Stimulated activated naive CD8-positive, alpha-beta T cell treated with anti-CD3 and anti-CD28 coated beads, Interleukin-15, amount 100 ng/mL, for 72 hours (primary cell): ENCODE measurements around the gene CCNY.
"Not testable (repeated sequence)": the region's sequence is repeated elsewhere in the genome, so short reads cannot be mapped to it uniquely, and the experiment has no call there.

ENCODE experiments used
- ATAC-seq: fragments of 150-1000 bp; cut with Tn5 transposase; 2 replicates; pipeline ENCODE4 v1.10.0; 2021; ENCODE audit warnings: mild to moderate bottlenecking, moderate library complexity
- DNase-seq, 2 donors: peaks; one replicate each; pipeline ENCODE4 v3.0.0; 2021 to 2022
- H3K27ac Mint-ChIP-seq, 2 donors: one replicate each; pipeline ENCODE4 v1.8.0; 2022; ENCODE audit warnings: mild to moderate bottlenecking in 2 of 2, mixed read lengths in 2 of 2, moderate library complexity in 2 of 2
- H3K27me3 Mint-ChIP-seq: one replicate; pipeline ENCODE4 v1.8.0; 2022; ENCODE audit warnings: mixed read lengths
- H3K4me1 Mint-ChIP-seq: one replicate; pipeline ENCODE4 v1.8.0; 2022; ENCODE audit warnings: mild to moderate bottlenecking, mixed read lengths
- H3K4me3 Mint-ChIP-seq, 2 donors: one replicate each; pipeline ENCODE4 v1.8.0; 2022; ENCODE audit warnings: mild to moderate bottlenecking in 2 of 2, mixed read lengths in 2 of 2, moderate library complexity in 1 of 2
- H3K9me3 Mint-ChIP-seq, 2 donors: one replicate each; pipeline ENCODE4 v1.8.0; 2022; ENCODE audit warnings: mixed read lengths in 2 of 2

The CCNY gene

DNA sequence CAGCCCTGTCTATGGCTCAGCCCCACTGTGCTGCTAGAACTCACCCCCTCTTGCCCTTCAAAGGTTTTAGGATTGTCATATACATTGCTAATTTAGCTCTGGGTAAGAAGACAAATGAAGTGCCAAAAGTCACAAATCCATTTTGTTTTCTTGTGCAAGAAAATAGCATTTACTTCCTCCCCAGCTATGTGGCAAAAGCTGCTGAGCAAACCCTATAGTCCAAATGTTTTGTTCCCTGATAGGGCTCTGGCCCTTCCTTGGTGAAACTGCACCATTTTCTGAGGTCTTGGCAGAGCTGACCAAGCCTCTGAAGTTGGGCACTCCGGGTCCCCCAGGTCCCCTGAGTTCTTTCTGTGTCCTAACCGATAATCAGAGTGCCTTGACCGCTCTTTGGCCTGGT, 184.7 kb downstream of the CCNY start:
- Mint-ChIP-seq H3K9me3 (no peaks in the 10 kb centered on the region), H3K27ac (no peak overlapping the region)
- no peak for ATAC-seq

DNA sequence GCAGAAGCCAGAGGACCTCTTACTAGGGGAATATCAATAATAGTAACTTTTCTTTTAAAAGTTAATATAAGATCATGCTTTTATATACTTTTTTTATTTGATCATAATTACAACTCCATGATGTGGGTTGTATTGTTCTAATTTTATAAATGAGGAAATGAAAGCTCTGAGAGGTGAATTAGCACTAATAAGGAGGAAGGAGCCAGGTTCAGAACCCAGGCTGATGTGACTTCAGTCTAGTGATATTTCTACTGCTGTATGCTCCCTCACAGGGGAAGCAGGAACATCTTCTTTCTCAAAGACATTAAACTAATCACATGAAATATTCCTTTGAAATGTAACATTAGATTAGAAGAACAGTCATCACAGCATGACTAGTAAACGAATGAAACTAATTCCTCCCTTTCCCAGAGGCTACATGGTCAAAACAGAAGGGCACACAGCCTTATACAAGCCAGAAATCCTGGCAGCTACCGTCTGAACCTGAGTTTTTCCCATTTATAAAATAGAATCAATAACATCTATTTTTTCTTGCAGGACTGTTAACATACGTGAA, 187.4 kb downstream of the CCNY start:
- no peaks in the 10 kb centered on the region for H3K4me1 Mint-ChIP-seq
- no peak for DNase-seq
- no peak overlapping the region for H3K27ac Mint-ChIP-seq
- no peak overlapping the region for H3K4me3 Mint-ChIP-seq
- no peak for ATAC-seq
- no peaks in the 10 kb centered on the region for H3K9me3 Mint-ChIP-seq
- H3K27me3 Mint-ChIP-seq = no peaks in the 10 kb centered on the region

More for the DNA sequence above, 184.7 kb downstream of the CCNY start:
- no peak overlapping the region for H3K4me3 Mint-ChIP-seq
- peaks cover 3% of the 10 kb centered on the region for H3K4me1 Mint-ChIP-seq
- no peaks in the 10 kb centered on the region for H3K27me3 Mint-ChIP-seq
- DNase-seq = no peak

DNA sequence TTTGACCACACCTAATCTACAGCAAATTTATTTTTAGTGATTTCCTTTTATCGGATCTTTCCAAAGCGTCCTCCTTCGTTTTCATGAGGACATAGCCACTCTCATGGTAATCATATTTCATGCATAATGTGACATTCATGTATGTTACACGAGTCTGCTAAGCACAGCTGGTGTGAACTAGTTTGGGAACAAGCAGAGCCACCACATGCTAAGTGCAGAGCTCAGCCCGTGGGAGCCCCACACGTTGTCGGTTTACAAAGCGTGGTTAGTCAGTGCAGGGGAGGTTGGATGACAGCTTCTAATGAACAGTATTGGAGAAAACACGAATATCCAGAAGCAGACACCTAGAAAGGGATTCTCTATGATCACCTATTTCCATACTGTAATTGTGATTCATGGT, 190.4 kb downstream of the CCNY start:
- H3K4me1 Mint-ChIP-seq = no peaks in the 10 kb centered on the region
- no peaks in the 10 kb centered on the region for H3K27me3 Mint-ChIP-seq
- DNase-seq (no peak), ATAC-seq (no peak)
- H3K4me3 Mint-ChIP-seq = no peak overlapping the region
- no peak overlapping the region for H3K27ac Mint-ChIP-seq
- H3K9me3 Mint-ChIP-seq = no peaks in the 10 kb centered on the region

DNA sequence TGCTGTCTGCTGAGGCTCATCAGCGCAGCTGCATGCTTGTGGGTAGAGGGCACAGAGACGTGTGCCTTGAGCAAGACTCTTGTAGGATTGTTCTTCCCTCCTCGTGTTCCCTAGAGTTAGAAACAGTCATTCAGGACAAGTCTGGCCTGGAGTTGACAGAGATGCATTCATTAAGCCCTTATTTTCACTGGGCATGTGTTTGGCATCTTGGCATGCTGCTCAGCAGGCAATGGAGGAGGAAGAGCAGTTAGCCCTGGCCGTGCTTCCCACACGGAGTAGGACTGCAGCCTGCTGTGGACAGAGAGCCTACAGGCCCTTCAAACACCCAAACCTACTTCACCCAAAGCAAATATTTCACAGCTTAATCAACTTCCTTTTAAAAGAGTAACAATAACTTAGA, 195.8 kb downstream of the CCNY start:
- Mint-ChIP-seq H3K27me3 (no peaks in the 10 kb centered on the region), H3K9me3 (peaks cover 25 to 29% of the 10 kb centered on the region in 2 donors), H3K4me1 (no peaks in the 10 kb centered on the region), H3K27ac (peak overlapping the region in 1 of 2 donors; percentile 20), H3K4me3 (no peak overlapping the region)
- no peak for ATAC-seq
- DNase-seq = no peak

DNA sequence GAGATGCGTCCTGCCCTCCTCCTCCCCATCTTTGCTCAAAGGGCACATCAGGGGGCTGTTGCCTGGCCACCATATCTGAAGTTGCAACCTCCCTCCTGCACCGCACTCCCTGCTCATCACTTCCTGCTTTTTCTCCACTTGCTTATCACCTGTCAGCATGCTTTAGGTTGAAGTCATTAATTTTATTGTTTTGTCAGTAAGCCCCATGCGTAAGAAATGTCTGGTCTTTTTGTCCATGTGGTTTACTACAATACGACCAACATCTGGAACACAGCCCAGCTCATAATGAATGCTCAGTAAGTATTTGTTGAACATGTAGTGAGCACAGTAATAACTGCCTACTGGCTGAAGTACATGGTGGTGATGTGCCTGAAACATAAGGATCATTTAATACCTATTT, 197.3 kb downstream of the CCNY start:
- Mint-ChIP-seq H3K4me3 (no peak overlapping the region), H3K27me3 (no peaks in the 10 kb centered on the region), H3K27ac (no peak overlapping the region), H3K4me1 (no peaks in the 10 kb centered on the region), H3K9me3 (peaks cover 36 to 40% of the 10 kb centered on the region in 2 donors)
- ATAC-seq = no peak
- no peak for DNase-seq

DNA sequence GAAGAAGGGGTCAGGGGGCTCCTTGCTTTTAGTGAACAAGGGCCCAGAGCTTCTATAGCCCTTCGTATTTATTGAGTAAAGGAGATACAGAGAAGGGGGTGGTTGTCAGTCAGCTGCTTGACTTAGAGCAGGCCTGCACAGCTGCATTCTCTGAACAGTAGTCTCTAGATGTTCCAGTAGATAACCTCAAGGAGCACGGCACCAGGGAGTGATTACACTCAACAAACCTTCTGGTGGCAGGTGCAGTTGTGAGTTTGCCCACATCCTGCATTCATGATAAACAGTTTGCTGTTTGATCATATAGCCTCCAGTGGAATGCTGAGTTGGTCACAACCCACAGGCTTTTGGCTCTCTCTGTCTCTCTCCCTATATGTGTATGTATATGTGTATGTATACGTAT, 198.8 kb downstream of the CCNY start:
- H3K27me3 Mint-ChIP-seq = no peaks in the 10 kb centered on the region
- DNase-seq (no peak), ATAC-seq (no peak)
- peaks cover 40% of the 10 kb centered on the region in 2 donors for H3K9me3 Mint-ChIP-seq
- no peak overlapping the region for H3K4me3 Mint-ChIP-seq
- H3K27ac Mint-ChIP-seq = no peak overlapping the region
- H3K4me1 Mint-ChIP-seq = peaks cover 4% of the 10 kb centered on the region

DNA sequence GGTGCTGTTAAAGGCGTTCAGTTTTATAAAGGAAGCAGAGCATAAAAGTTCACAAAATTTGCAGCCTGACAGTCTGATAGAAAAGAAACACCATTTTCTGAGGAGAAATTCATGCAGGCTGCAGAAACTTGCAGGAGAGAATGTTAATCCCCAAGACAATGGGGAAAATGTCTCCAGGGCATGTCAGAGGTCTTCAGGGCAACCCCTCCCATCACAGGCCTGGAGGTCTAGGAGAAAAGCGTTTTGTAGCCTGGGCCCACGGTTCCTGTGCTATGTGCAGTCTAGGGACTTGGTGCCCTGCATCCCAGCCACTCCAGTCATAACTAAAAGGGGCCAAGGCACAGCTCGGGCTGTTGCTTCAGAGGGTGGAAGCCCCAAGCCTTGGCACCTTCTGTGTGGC, 200.5 kb downstream of the CCNY start:
- Mint-ChIP-seq H3K4me3 (no peak overlapping the region), H3K4me1 (peaks cover 20% of the 10 kb centered on the region), H3K9me3 (peaks cover 44 to 52% of the 10 kb centered on the region in 2 donors), H3K27me3 (no peaks in the 10 kb centered on the region), H3K27ac (no peak overlapping the region)
- no peak for DNase-seq
- ATAC-seq = no peak

DNA sequence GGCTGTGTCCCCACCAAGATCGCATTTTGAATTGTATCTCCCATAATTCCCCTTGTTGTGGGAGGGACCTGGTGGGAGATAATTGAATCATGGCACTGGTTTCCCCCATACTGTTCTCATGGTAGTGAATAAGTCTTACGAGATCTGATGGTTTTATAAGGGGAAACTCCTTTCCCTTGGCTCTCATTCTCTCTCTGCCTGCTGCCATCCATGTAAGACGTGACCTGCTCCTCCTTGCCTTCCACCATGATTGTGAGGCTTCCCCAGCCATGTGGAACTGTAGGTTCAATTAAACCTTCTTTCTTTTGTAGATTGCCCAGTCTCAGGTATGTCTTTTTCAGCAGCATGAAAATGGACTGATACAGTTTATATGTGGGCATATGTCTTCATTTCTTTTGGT, 201.6 kb downstream of the CCNY start:
- H3K27me3 Mint-ChIP-seq, DNase-seq, H3K4me3 Mint-ChIP-seq, ATAC-seq, H3K27ac Mint-ChIP-seq: not testable (repeated sequence)
- peaks cover 29% of the 10 kb centered on the region for H3K4me1 Mint-ChIP-seq
- H3K9me3 Mint-ChIP-seq = peaks cover 50 to 56% of the 10 kb centered on the region in 2 donors

DNA sequence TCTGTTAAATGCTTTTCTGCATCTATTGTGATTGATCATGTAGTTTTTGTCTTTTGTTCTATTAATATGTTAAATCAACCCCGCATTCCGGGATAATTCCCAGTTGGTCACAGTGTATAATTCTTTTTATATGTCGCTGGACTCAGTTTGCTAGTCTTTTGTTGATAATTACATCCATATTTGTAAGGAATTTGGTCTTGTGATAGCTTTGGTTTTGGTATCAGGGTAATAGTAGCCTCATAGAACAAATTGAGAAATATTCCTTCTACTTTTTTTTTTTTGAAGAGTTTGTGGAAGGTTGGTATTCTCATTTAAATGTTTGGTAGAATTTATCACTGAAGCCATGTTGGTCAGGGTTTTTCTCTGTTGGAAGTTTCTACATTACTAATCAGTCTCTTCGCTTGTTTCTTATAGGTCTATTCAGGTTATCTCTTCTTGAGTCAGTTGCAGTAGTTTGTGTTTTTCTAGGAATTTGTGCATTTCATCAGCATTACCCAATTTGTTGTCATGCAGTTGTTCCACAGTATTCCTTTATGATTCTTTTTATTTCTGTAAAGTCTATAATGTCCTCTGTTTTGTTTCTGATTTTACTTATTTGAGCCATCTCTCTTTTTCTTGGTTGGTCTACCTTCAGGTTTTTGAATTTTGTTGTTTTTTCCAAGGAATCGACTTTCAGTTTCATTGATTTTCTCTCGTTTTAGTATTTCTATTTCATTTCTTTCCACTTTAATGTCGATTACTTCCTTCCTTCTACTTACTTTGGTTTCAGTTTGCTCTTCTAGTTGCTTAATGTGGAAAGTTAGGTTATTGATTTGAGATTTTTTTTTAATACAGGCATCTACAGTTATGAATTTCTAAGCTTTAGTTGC, 204.2 kb downstream of the CCNY start:
- no peak for ATAC-seq

DNA sequence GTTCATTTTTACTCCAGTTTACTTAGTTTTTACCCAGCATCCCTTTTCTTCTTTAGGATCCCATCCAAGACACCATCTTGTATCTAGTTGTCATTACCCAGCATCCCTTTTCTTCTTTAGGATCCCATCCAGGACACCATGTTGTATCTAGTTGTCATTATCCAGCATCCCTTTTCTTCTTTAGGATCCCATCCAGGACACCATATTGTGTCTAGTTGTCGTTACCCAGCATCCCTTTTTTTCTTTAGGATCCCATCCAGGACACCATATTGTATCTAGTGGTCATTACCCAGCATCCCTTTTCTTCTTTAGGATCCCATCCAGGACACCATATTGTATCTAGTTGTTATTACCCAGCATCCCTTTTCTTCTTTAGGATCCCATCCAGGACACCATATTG, 205.4 kb downstream of the CCNY start:
- peak overlapping the region in 1 of 2 donors; percentile 11 for H3K4me3 Mint-ChIP-seq
- H3K9me3 Mint-ChIP-seq = peaks cover 21 to 31% of the 10 kb centered on the region in 2 donors
- no peak for DNase-seq

More for the DNA sequence above, 204.2 kb downstream of the CCNY start:
- Mint-ChIP-seq H3K4me1 (peaks cover 29% of the 10 kb centered on the region), H3K4me3 (peak overlapping the region; percentile 56 to 60), H3K9me3 (peaks cover 31 to 39% of the 10 kb centered on the region in 2 donors), H3K27me3 (no peaks in the 10 kb centered on the region), H3K27ac (peak overlapping the region; percentile 55 to 73)
- DNase-seq = no peak

DNA sequence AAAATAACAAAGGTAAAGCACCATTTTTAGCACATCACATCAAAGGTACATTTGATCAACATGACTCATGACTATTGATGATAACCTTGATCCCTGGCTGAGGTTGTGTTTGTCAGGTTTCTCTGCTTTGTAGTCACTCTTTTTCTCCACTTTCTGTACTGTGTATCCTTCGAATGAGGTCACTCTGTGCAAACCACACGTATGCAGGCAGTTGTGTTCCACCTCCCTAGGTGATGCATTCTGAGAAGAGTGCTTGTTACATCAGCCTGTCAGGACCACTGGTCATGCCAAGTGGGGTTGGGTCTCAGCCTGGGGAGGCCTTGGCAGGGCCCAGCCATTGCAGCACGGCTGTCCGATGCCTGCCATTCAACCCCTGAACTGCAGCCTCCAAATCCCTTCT, 206.0 kb downstream of the CCNY start:
- DNase-seq = peak; percentile 17 to 49
- Mint-ChIP-seq H3K9me3 (peaks cover 20 to 31% of the 10 kb centered on the region in 2 donors), H3K4me3 (peak overlapping the region; percentile 45 to 46), H3K27me3 (no peaks in the 10 kb centered on the region), H3K27ac (peak overlapping the region; percentile 76 to 92), H3K4me1 (peaks cover 29% of the 10 kb centered on the region)
- peak; percentile 97 for ATAC-seq

More for the DNA sequence above, 205.4 kb downstream of the CCNY start:
- ATAC-seq = no peak
- Mint-ChIP-seq H3K27me3 (no peaks in the 10 kb centered on the region), H3K27ac (no peak overlapping the region), H3K4me1 (peaks cover 29% of the 10 kb centered on the region)

DNA sequence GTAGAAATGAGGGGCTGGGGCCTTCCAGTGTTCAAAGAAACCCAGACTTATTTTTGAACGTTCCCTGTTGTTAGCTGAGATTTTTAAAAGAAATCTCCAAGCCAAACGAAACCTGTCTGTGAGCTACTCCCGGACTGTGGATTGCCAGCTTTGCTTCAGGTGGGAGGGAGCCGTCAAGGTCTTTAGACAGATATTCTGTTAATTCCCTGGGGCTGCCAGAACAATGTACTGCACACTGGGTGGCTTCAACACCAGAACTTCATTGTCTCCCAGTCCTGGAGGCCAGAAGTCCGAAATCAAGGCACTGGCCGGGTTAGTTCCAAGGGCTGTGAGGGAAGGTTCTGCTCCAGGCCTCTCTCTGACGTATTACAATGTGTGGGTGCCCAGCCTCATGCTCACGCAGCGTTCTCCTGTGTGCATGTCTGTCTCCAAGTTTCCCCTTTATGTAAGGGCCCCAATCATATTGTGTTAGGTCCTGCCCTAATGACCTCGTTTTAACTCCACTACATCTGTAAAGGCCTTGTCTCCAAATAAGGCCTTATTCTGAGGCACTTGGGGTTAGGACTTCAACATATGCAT, 208.9 kb downstream of the CCNY start:
- Mint-ChIP-seq H3K4me1 (peaks cover 25% of the 10 kb centered on the region), H3K4me3 (no peak overlapping the region), H3K9me3 (peaks cover 9 to 16% of the 10 kb centered on the region in 2 donors), H3K27ac (no peak overlapping the region), H3K27me3 (no peaks in the 10 kb centered on the region)
- ATAC-seq (no peak), DNase-seq (no peak)

DNA sequence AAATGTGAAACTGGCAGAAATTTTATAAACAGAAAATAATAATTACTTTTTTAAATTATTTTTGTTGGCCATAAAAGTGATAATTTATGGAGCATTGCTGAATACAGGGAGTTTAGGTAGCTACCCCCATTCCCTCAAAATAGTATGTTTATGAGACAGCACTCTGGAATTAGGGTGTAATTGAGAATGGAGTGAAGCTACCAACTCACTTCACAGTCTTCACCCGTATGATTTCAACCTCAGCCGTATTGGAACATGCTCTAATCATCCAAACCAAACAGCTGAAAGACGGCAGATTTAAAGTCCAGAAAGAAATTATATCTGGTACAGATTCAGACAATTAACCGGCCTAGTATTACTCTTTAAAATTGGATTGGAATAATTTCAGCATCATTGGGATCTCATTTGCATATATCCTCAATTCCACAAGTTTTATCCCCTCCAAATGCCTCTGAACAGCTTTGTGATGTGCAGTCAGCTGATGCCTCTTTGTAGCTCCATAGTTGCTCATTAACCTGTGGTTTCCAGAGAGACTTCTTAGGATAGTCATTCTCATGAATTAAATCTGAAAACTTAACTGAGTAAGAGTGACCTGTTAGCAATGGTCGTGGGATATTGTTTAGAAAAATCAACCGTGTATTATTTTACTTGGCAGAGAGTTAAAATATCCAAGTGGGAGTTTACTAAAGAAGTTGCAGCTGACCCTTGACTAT, 209.7 kb downstream of the CCNY start:
- peaks cover 9 to 10% of the 10 kb centered on the region in 2 donors for H3K9me3 Mint-ChIP-seq
- no peak for ATAC-seq
- no peak overlapping the region for H3K4me3 Mint-ChIP-seq
- DNase-seq = no peak
- H3K4me1 Mint-ChIP-seq = peaks cover 16% of the 10 kb centered on the region
- H3K27ac Mint-ChIP-seq = no peak overlapping the region
- no peaks in the 10 kb centered on the region for H3K27me3 Mint-ChIP-seq

DNA sequence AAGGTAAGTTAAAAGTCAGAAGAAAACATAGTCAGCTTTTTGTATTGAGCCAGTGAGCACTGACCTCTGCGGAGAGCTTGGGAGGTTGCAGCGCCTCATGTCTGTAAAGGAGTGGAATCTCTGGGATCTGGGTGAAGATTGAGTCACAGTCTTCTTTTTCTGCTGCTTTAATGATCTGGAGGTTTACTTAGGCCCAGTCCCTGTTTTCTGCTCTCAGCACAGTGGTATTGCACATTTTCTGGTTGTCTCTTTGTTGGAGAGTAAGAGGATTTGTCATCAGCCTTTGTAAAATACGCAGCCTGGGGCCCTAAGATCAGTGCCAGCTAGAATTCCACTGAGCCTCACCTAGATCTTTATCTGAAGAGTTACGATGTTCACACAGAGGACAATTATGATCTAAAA, 210.5 kb downstream of the CCNY start:
- Mint-ChIP-seq H3K4me3 (no peak overlapping the region), H3K9me3 (peaks cover 4 to 5% of the 10 kb centered on the region in 2 donors), H3K4me1 (peaks cover 8% of the 10 kb centered on the region), H3K27me3 (no peaks in the 10 kb centered on the region), H3K27ac (no peak overlapping the region)
- DNase-seq = no peak
- no peak for ATAC-seq

DNA sequence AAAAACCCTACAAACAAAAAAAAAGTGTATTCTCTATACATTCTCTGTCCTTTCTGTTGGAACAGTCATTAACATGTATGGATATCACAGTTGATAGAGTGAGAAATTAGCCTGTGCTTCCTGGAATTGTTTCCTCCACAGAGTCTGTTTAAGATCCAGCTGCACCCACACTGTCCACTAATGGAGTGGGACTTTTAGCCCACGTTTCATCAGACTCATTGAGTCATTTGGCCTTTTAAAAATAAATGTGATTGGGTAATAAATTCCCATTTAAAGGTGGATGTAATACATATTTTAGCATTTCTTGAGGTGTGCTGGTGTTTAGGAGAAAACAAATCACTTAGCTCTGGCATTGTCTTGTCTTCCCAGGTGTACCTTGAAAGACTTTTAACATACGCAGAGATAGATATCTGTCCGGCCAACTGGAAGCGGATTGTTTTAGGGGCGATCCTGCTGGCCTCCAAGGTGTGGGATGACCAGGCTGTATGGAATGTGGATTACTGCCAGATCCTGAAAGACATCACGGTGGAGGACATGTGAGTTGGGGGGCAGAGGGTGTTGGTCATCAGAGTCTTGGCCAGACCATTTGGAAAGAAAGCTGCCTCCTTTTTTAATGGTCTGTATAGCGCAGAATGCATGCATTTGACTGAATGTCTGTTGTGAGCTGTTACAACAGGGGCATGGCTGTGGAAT, 216.5 kb downstream of the CCNY start:
- H3K4me1 Mint-ChIP-seq = no peaks in the 10 kb centered on the region
- DNase-seq (no peak), ATAC-seq (no peak)
- H3K27me3 Mint-ChIP-seq = no peaks in the 10 kb centered on the region
- H3K9me3 Mint-ChIP-seq = no peaks in the 10 kb centered on the region
- no peak overlapping the region for H3K27ac Mint-ChIP-seq
- no peak overlapping the region for H3K4me3 Mint-ChIP-seq
